ENCODE results near the gene STEAP4. TPM values are rescaled to one million over a fixed set of nuclear protein-coding genes. Genes with fewer than 3 reads are reported as not detected.

The STEAP4 gene
- total RNA-seq, 1 experiment from 2014 or later, result not detected

GRCh38 chr7:88316456-88316855 lies 9.8 kb upstream of the STEAP4 start:
- Histone ChIP-seq H2AK5ac (ENCODE audit: insufficient read length, low read length) (no peak overlapping the region), H3K4ac (ENCODE audit: low read depth, low read length) (no peak overlapping the region), H3K56ac (ENCODE audit: insufficient read length, low read depth, low read length) (no peak overlapping the region), H2BK20ac (ENCODE audit: low read depth, low read length, poor library complexity, severe bottlenecking) (no peak overlapping the region), H3K79me1 (ENCODE audit: insufficient read depth, low read depth, low read length, poor library complexity, severe bottlenecking) (no peaks in the 10 kb centered on the region), H3K4me1 (ENCODE audit: insufficient read depth, low read length) (no peaks in the 10 kb centered on the region), H2AFZ (ENCODE audit: low read length) (no peak overlapping the region), H3K27ac (ENCODE audit: insufficient read length, low read depth, low read length) (no peak overlapping the region), H3K23ac (ENCODE audit: insufficient read length, low read depth, low read length) (no peak overlapping the region), H3K18ac (ENCODE audit: insufficient read length, low read depth, low read length) (no peak overlapping the region), H3K23me2 (ENCODE audit: insufficient read length, low read depth, low read length, poor library complexity, severe bottlenecking) (no peaks in the 10 kb centered on the region), H4K5ac (ENCODE audit: insufficient read length, low read depth, low read length) (no peak overlapping the region), H3K4me2 (ENCODE audit: insufficient read depth, insufficient read length, low read length) (no peak overlapping the region), H2BK12ac (ENCODE audit: insufficient read length, low read depth, low read length) (no peak overlapping the region), H3T11ph (ENCODE audit: low read length) (no peak overlapping the region), H4K91ac (ENCODE audit: insufficient read length, low read depth, low read length) (no peak overlapping the region), H3K9ac (ENCODE audit: extremely low read depth, insufficient read length, low read length) (no peak overlapping the region), H3K79me2 (ENCODE audit: insufficient read depth, low read length) (no peaks in the 10 kb centered on the region), H4K8ac (replicated peaks; ENCODE audit: insufficient read length, low read depth, low read length) (no peak overlapping the region), H4K20me1 (ENCODE audit: control insufficient read depth, insufficient read depth, insufficient read length) (no peaks in the 10 kb centered on the region), H3K9me3 (ENCODE audit: control insufficient read depth, low read depth, low read length) (no peaks in the 10 kb centered on the region), H2BK120ac (ENCODE audit: low read depth, low read length, poor library complexity, severe bottlenecking) (no peak overlapping the region), H3K27me3 (ENCODE audit: insufficient read depth, low read length) (no peaks in the 10 kb centered on the region), H3K14ac (ENCODE audit: insufficient read depth, low read length) (no peak overlapping the region), H2BK5ac (ENCODE audit: insufficient read length, low read length) (no peak overlapping the region), H2BK15ac (ENCODE audit: low read depth, low read length) (no peak overlapping the region)
- Mint-ChIP-seq H3K36me3 (ENCODE audit: insufficient read depth in 1 of 3, low read depth in 3 of 3) (no peaks in the 10 kb centered on the region), H3K27me3 (ENCODE audit: low read depth) (no peaks in the 10 kb centered on the region), H3K4me1 (no peaks in the 10 kb centered on the region), H3K27ac (no peak overlapping the region), H3K4me3 (no peak overlapping the region), H3K9me3 (no peaks in the 10 kb centered on the region)
- no peak for TF ChIP-seq CTCF (conservative IDR thresholded peaks at IDR 0.05)
- DNase-seq, result no peak
- no CpG with 5 or more reads among the region's 1 CpG for WGBS (ENCODE audit: extremely low coverage, insufficient read length, low lambda C conversion rate)
